ENCODE results near the gene OR2A14. TPM values are rescaled to one million over a fixed set of nuclear protein-coding genes. Genes with fewer than 3 reads are reported as not detected.

Gene OR2A14, protein sequence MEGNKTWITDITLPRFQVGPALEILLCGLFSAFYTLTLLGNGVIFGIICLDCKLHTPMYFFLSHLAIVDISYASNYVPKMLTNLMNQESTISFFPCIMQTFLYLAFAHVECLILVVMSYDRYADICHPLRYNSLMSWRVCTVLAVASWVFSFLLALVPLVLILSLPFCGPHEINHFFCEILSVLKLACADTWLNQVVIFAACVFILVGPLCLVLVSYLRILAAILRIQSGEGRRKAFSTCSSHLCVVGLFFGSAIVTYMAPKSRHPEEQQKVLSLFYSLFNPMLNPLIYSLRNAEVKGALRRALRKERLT
- total RNA-seq: not detected in 2 replicates

DNA sequence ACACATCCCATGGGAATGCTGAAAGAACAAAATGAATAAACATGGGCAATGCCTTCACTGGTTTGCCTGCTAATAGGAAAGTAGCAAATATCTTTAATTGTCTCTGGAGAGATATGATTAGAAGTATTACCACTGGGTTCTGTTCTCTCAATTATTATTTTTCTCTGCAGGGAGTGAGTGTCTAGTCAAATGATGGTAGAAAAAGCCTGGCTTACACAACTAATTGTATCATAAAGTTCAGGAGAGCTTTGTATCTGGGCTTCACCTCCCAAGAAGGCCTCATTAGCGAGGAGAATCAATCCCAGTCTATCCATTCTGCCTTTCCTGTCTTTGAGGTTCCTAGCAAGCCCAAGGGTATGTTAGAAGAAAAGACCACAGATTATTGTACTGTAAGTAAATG is at the start of gene OR2A14:
Gene OR2A14, plus strand, starts transcription at position 301 of the 400 bp plus-strand sequence. CDS start 5,937 bp downstream, outside the sequence.
- H3K4me3 ChIP-seq (ENCODE audit: insufficient read depth, low read length): no peak within 1 kb of the TSS
- H3K4me1 ChIP-seq (ENCODE audit: insufficient read depth, low read length): no peaks in the 10 kb centered on the region
- H3K9me3 ChIP-seq (ENCODE audit: low read depth, low read length): no peaks in the 10 kb centered on the region
- H4K20me1 ChIP-seq (ENCODE audit: insufficient read depth, low read length): no peaks in the 10 kb centered on the region
- no peak for DNase-seq (ENCODE audit: insufficient read length, low spot score, missing footprints)
- no peak within 1 kb of the TSS for H3K27ac ChIP-seq (ENCODE audit: low read depth, low read length)
- no peak within 1 kb of the TSS for H2AFZ ChIP-seq (ENCODE audit: low read length)
- H3K79me2 ChIP-seq (ENCODE audit: insufficient read depth, low read length): no peaks in the 10 kb centered on the region
- H3K36me3 ChIP-seq (ENCODE audit: insufficient read depth, low read length): no peaks in the 10 kb centered on the region
- H3K4me2 ChIP-seq (ENCODE audit: insufficient read depth, low read length): no peak within 1 kb of the TSS
- H3K27me3 ChIP-seq (ENCODE audit: insufficient read depth, low read length): no peaks in the 10 kb centered on the region
- TF ChIP-seq CTCF (IDR thresholded peaks at IDR 0.05; ENCODE audit: extremely low read depth, low read depth, low read length): no peak

GRCh38 chr7:144074374-144074773 is 48.6 kb upstream of the OR2A14 start:
- H3K36me3 ChIP-seq (ENCODE audit: insufficient read depth, low read length): no peaks in the 10 kb centered on the region
- no peak overlapping the region for H2AFZ ChIP-seq (ENCODE audit: low read length)
- TF ChIP-seq CTCF (IDR thresholded peaks at IDR 0.05; ENCODE audit: extremely low read depth, low read depth, low read length): no peak
- no peaks in the 10 kb centered on the region for H4K20me1 ChIP-seq (ENCODE audit: insufficient read depth, low read length)
- H3K27me3 ChIP-seq (ENCODE audit: insufficient read depth, low read length): no peaks in the 10 kb centered on the region
- no peaks in the 10 kb centered on the region for H3K79me2 ChIP-seq (ENCODE audit: insufficient read depth, low read length)
- H3K4me1 ChIP-seq (ENCODE audit: insufficient read depth, low read length): no peaks in the 10 kb centered on the region
- no peak for DNase-seq (ENCODE audit: insufficient read length, low spot score, missing footprints)
- H3K9me3 ChIP-seq (ENCODE audit: low read depth, low read length): no peaks in the 10 kb centered on the region
- H3K27ac ChIP-seq (ENCODE audit: low read depth, low read length): no peak overlapping the region
- no peak overlapping the region for H3K4me3 ChIP-seq (ENCODE audit: insufficient read depth, low read length)
- H3K4me2 ChIP-seq (ENCODE audit: insufficient read depth, low read length): no peak overlapping the region

- Histone ChIP-seq H3K4me1 (ENCODE audit: insufficient read depth, low read length) (no peaks in the 10 kb centered on the region), H3K9me3 (ENCODE audit: low read depth, low read length) (no peaks in the 10 kb centered on the region), H4K20me1 (ENCODE audit: insufficient read depth, low read length) (no peaks in the 10 kb centered on the region), H3K27ac (ENCODE audit: low read depth, low read length) (no peak within 1 kb of the TSS), H3K4me2 (ENCODE audit: insufficient read depth, low read length) (no peak within 1 kb of the TSS), H3K36me3 (ENCODE audit: insufficient read depth, low read length) (no peaks in the 10 kb centered on the region), H3K79me2 (ENCODE audit: insufficient read depth, low read length) (no peaks in the 10 kb centered on the region), H2AFZ (ENCODE audit: low read length) (no peak within 1 kb of the TSS), H3K27me3 (ENCODE audit: insufficient read depth, low read length) (no peaks in the 10 kb centered on the region), H3K4me3 (ENCODE audit: insufficient read depth, low read length) (no peak within 1 kb of the TSS)
- TF ChIP-seq CTCF (IDR thresholded peaks at IDR 0.05; ENCODE audit: extremely low read depth, low read depth, low read length): no peak
- no peak for DNase-seq (ENCODE audit: insufficient read length, low spot score, missing footprints)
Measured at GRCh38 chr7:144085978-144086377, 37.0 kb upstream of the OR2A14 start, which contains the start of gene OR2A12. Gene OR2A12 (plus strand): TSS chr7:144086278. CDS start chr7:144095108, 8,830 bp downstream.

- no peak overlapping the region for H2AFZ ChIP-seq (ENCODE audit: low read length)
- no peak for DNase-seq (ENCODE audit: insufficient read length, low spot score, missing footprints)
- H3K9me3 ChIP-seq (ENCODE audit: low read depth, low read length): no peaks in the 10 kb centered on the region
- no peak overlapping the region for H3K4me3 ChIP-seq (ENCODE audit: insufficient read depth, low read length)
- H4K20me1 ChIP-seq (ENCODE audit: insufficient read depth, low read length): no peaks in the 10 kb centered on the region
- TF ChIP-seq CTCF (IDR thresholded peaks at IDR 0.05; ENCODE audit: extremely low read depth, low read depth, low read length): no peak
- no peaks in the 10 kb centered on the region for H3K4me1 ChIP-seq (ENCODE audit: insufficient read depth, low read length)
- H3K36me3 ChIP-seq (ENCODE audit: insufficient read depth, low read length): no peaks in the 10 kb centered on the region
- no peaks in the 10 kb centered on the region for H3K79me2 ChIP-seq (ENCODE audit: insufficient read depth, low read length)
- H3K27ac ChIP-seq (ENCODE audit: low read depth, low read length): no peak overlapping the region
- no peaks in the 10 kb centered on the region for H3K27me3 ChIP-seq (ENCODE audit: insufficient read depth, low read length)
- H3K4me2 ChIP-seq (ENCODE audit: insufficient read depth, low read length): no peak overlapping the region
Measured at GRCh38 chr7:144086730-144087129, 36.2 kb upstream of the OR2A14 start.

Data from osteoblast (primary cell).